HepG2 (cell line): Measurements from ENCODE around the gene BICRAL. TPM values are rescaled to one million over a fixed set of nuclear protein-coding genes. Genes with fewer than 3 reads are reported as not detected.

Source experiments
- ATF3 ChIP-seq: sonication (generic); formaldehyde crosslinking; IDR thresholded peaks from 2 replicates; pipeline ENCODE4 v1.4.0; 2020; ENCODE audit warnings: missing genetic modification reagents
- FOXJ3 ChIP-seq: sonication (generic); formaldehyde crosslinking; IDR thresholded peaks from 2 replicates; pipeline ENCODE4 v1.4.0; 2020; ENCODE audit warnings: missing genetic modification reagents, mild to moderate bottlenecking, borderline replicate concordance
- HNRNPLL ChIP-seq: fragments of 200-400 bp; formaldehyde crosslinking; IDR thresholded peaks from 2 replicates; pipeline ENCODE4 v1.6.1; 2017; ENCODE audit warnings: mild to moderate bottlenecking, low read depth, low read length; ENCODE audit not compliant: poor library complexity, severe bottlenecking
- MAFG ChIP-seq: sonication (generic); formaldehyde crosslinking; IDR thresholded peaks from 2 replicates; pipeline ENCODE4 v1.5.1; 2020; ENCODE audit warnings: mild to moderate bottlenecking, missing genetic modification reagents
- MYC ChIP-seq: sonication (generic); formaldehyde crosslinking; IDR thresholded peaks from 2 replicates; pipeline ENCODE4 v1.9.0; 2021; ENCODE audit warnings: missing genetic modification reagents, borderline replicate concordance
- RFX5 ChIP-seq: IDR thresholded peaks from 2 replicates; pipeline ENCODE4 v1.6.1; 2011; ENCODE audit warnings: low read depth, low read length, improper control_type of control experiment
- SP1 ChIP-seq, 2 experiments: fragments of 450-650 bp in 1 of 2; sonication (generic) in 1 of 2; formaldehyde crosslinking in 1 of 2; IDR thresholded peaks; 2 replicates each; pipeline versions ENCODE4 v1.4.0 to v1.6.1; 2016 to 2020; ENCODE audit warnings: missing genetic modification reagents in 1 of 2
- ZFP36L1 ChIP-seq: sonication (generic); formaldehyde crosslinking; IDR thresholded peaks from 2 replicates; pipeline ENCODE4 v1.8.0; 2022; ENCODE audit warnings: mild to moderate bottlenecking, missing genetic modification reagents, moderate library complexity
- ZNF274 ChIP-seq: sonication (generic); formaldehyde crosslinking; IDR thresholded peaks from 2 replicates; pipeline ENCODE4 v1.5.1; 2020; ENCODE audit warnings: mild to moderate bottlenecking, missing genetic modification reagents
- ZNF30 ChIP-seq: sonication (generic); formaldehyde crosslinking; IDR thresholded peaks from 2 replicates; pipeline ENCODE4 v1.5.0; 2020; ENCODE audit warnings: mild to moderate bottlenecking, missing genetic modification reagents
- ZNF687 ChIP-seq: sonication (generic); formaldehyde crosslinking; IDR thresholded peaks from 2 replicates; pipeline ENCODE4 v1.5.1; 2020; ENCODE audit warnings: mild to moderate bottlenecking, missing genetic modification reagents, moderate library complexity
- ZNF749 ChIP-seq: sonication (generic); formaldehyde crosslinking; IDR thresholded peaks from 2 replicates; pipeline ENCODE4 v1.8.0; 2022; ENCODE audit warnings: mild to moderate bottlenecking, missing genetic modification reagents, moderate library complexity, borderline replicate concordance
- ZNF768 ChIP-seq: sonication (generic); formaldehyde crosslinking; IDR thresholded peaks from 2 replicates; pipeline ENCODE4 v1.4.0; 2020; ENCODE audit warnings: missing genetic modification reagents
- ZNF772 ChIP-seq: sonication (generic); formaldehyde crosslinking; IDR thresholded peaks from 2 replicates; pipeline ENCODE4 v1.5.0; 2020; ENCODE audit warnings: mild to moderate bottlenecking, missing genetic modification reagents
- ZNF782 ChIP-seq: sonication (generic); formaldehyde crosslinking; IDR thresholded peaks from 2 replicates; pipeline ENCODE4 v1.4.0; 2020; ENCODE audit warnings: missing genetic modification reagents, mild to moderate bottlenecking, borderline replicate concordance
- polyA plus RNA-seq, 8 experiments: library from polyadenylated mRNA; depleted of rRNA in 3 of 8; stranded (reverse) in 7 of 8; unstranded in 1 of 8; fragments of >200 nt; fragmentation: Illumina TruSeq in 4 of 8; extraction: Trizol in 4 of 8; gene quantifications; 2 replicates each; pipeline versions ENCODE4 v1.2.1 to v1.2.3, GENCODE V29; 2011 to 2016; ENCODE audit warnings: low read depth in 4 of 8, missing spikeins in 1 of 8, mixed read lengths in 1 of 8; ENCODE audit not compliant: insufficient read depth in 1 of 8
- total RNA-seq, 5 experiments: library from RNA; depleted of rRNA; stranded (reverse); fragments of >200 nt; fragmentation: Illumina TruSeq; extraction: Trizol; gene quantifications; 2 replicates each; pipeline ENCODE4 v1.2.3, GENCODE V29; 2016; ENCODE audit warnings: low read depth in 1 of 5
- TF ChIP-seq, protein P1 (sequence below): sonication (generic); formaldehyde crosslinking; IDR thresholded peaks from 2 replicates; pipeline ENCODE4 v1.8.0; 2022; ENCODE audit warnings: missing genetic modification reagents, mild to moderate bottlenecking, borderline replicate concordance

Gene BICRAL
- total and polyA plus RNA-seq, 2 of the 13 experiments (the other 11 are each of a cell fraction or from before 2014, with no cell fraction given): 5.0 to 13.5 TPM

DNA sequence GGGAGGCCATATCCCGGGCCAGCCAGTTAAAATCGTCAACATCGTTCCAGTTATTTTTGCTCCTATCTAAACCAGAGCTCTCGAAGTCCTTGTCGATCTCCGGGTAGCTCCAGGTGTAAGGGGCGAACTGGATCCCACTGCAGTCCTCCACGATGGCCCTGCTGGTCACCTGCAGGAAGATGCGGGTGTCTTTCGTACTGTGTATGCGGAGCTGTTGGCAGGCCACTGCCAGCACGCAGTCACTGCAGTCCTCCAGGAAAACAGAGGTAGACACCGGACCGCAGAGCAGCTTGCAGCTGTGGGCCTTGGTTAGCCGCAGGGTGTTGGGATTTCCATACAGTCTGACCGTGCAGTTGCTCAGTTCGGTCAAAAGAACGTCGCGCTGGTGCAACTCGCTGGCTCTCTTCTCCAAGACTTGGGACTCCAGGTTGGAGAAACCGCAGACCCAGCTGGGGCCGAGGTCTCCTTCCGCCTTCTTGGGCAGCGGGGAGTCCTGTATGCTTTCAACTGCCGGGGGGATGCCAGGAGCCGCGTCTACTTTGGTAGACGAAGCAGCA is 36.7 kb upstream of the BICRAL start (continued):
- TF ChIP-seq ZNF687 (CRISPR knock-in tag): no peak
- TF ChIP-seq ZNF768 (CRISPR knock-in tag): no peak
- TF ChIP-seq ZNF30 (CRISPR knock-in tag): no peak
- TF ChIP-seq ZNF749 (CRISPR knock-in tag): no peak
- TF ChIP-seq ZNF772 (CRISPR knock-in tag): peak; percentile 32
- TF ChIP-seq ZNF274 (CRISPR knock-in tag): no peak
- TF ChIP-seq MAFG (CRISPR knock-in tag): no peak
- TF ChIP-seq HNRNPLL: no peak
- TF ChIP-seq RFX5: no peak
- TF ChIP-seq, protein P1, sequence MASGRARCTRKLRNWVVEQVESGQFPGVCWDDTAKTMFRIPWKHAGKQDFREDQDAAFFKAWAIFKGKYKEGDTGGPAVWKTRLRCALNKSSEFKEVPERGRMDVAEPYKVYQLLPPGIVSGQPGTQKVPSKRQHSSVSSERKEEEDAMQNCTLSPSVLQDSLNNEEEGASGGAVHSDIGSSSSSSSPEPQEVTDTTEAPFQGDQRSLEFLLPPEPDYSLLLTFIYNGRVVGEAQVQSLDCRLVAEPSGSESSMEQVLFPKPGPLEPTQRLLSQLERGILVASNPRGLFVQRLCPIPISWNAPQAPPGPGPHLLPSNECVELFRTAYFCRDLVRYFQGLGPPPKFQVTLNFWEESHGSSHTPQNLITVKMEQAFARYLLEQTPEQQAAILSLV (CRISPR knock-in tag): no peak
- TF ChIP-seq FOXJ3 (CRISPR knock-in tag): no peak
- no peak for TF ChIP-seq ATF3 (CRISPR knock-in tag)
- TF ChIP-seq SP1 (IDR thresholded peaks at IDR 0.05): no peak
- no peak for TF ChIP-seq SP1 (CRISPR knock-in tag; IDR thresholded peaks at IDR 0.05)
- no peak for TF ChIP-seq MYC (CRISPR knock-in tag)
- TF ChIP-seq ZFP36L1: no peak
- TF ChIP-seq ZNF782 (CRISPR knock-in tag): no peak
